Endothelial cell of umbilical vein (primary cell): Measurements from ENCODE around the gene CD300LB. TPM values are rescaled to one million over a fixed set of nuclear protein-coding genes. Genes with fewer than 3 reads are reported as not detected.

Experiments
- BruUV-seq: library from RNA; stranded (reverse); fragments of 400-500 nt; replicated peaks from 2 replicates; lab custom pipeline; 2021; lab: Mats Ljungman, UMichigan
- CTCF ChIA-PET: fragments of 300-600, 350-600 bp; sonication (Branson Sonifier 250); formaldehyde crosslinking; loops from one replicate; lab custom pipeline; 2021; ENCODE audit warnings: antibody characterized with exemption, inconsistent platforms; lab: Charles Lee
- POLR2A ChIA-PET: fragments of 300-600, 350-600 bp; sonication (Branson Sonifier 250); formaldehyde crosslinking; loops from one replicate; lab custom pipeline; 2021; ENCODE audit warnings: antibody characterized with exemption, inconsistent platforms; lab: Charles Lee
- DNase-seq: peaks from one replicate; pipeline ENCODE4 v3.0.0-alpha.2; 2011; ENCODE audit warnings: low read depth, low spot score
- FAIRE-seq: peaks from 2 replicates; lab custom pipeline; 2011; peaks lifted over from hg19 to GRCh38; lab: Jason Lieb, UNC
- H2AFZ ChIP-seq: 2 replicates; pipeline ENCODE4 v1.6.0; 2012; ENCODE audit warnings: low read depth, low read length, control low read depth, inconsistent platforms
- H3K27ac ChIP-seq: 2 replicates; pipeline ENCODE4 v1.5.1; 2011; ENCODE audit warnings: low read depth, mild to moderate bottlenecking, control low read depth, low read length, moderate library complexity; ENCODE audit not compliant: insufficient read depth
- H3K27me3 ChIP-seq, 2 experiments: 2 replicates each; pipeline versions ENCODE4 v1.6.0 to v1.6.1; 2011; ENCODE audit warnings: low read length in 2 of 2, mixed read lengths in 1 of 2; ENCODE audit not compliant: control insufficient read depth in 2 of 2, insufficient read depth in 2 of 2
- H3K36me3 ChIP-seq, 2 experiments: 2 replicates in 1 of 2; 3 replicates in 1 of 2; pipeline ENCODE4 v1.5.1; 2011; ENCODE audit warnings: low read length in 2 of 2, mild to moderate bottlenecking in 1 of 2, moderate library complexity in 1 of 2; ENCODE audit not compliant: control insufficient read depth in 2 of 2, insufficient read depth in 2 of 2; ENCODE audit errors: extremely low read depth in 1 of 2
- H3K4me1 ChIP-seq: 3 replicates; pipeline ENCODE4 v1.5.1; 2011; ENCODE audit warnings: mild to moderate bottlenecking, low read length; ENCODE audit not compliant: control insufficient read depth, insufficient read depth; ENCODE audit errors: extremely low read depth
- H3K4me2 ChIP-seq: 2 replicates; pipeline ENCODE4 v1.6.1; 2011; ENCODE audit warnings: low read length, control low read depth, mixed read lengths; ENCODE audit not compliant: insufficient read depth
- H3K4me3 ChIP-seq, 3 experiments: fragments of 200-600 bp in 1 of 3; sonication (generic), shearing (Covaris generic) in 1 of 3; replicated peaks in 1 of 3; 2 replicates each; pipeline ENCODE4 v1.5.1; 2011 to 2016; ENCODE audit warnings: control low read depth in 3 of 3, low read length in 3 of 3, mild to moderate bottlenecking in 2 of 3, inconsistent platforms in 1 of 3, low read depth in 1 of 3, moderate library complexity in 1 of 3; ENCODE audit not compliant: insufficient read depth in 1 of 3
- H3K79me2 ChIP-seq: 2 replicates; pipeline ENCODE4 v1.6.0; 2012; ENCODE audit warnings: low read length, inconsistent platforms; ENCODE audit not compliant: control insufficient read depth, insufficient read depth
- H3K9ac ChIP-seq: replicated peaks from 2 replicates; pipeline ENCODE3; 2011; ENCODE audit warnings: low read length, control low read depth; ENCODE audit not compliant: insufficient read depth; ENCODE audit errors: extremely low read depth
- H3K9me1 ChIP-seq: replicated peaks from 3 replicates; pipeline ENCODE4 v1.6.0; 2011; ENCODE audit warnings: mild to moderate bottlenecking, low read length; ENCODE audit not compliant: control insufficient read depth, insufficient read depth; ENCODE audit errors: extremely low read depth
- H3K9me3 ChIP-seq: replicated peaks from 2 replicates; pipeline ENCODE4 v1.5.1; 2012; ENCODE audit warnings: low read length, inconsistent platforms; ENCODE audit not compliant: control insufficient read depth, insufficient read depth
- H4K20me1 ChIP-seq: replicated peaks from 2 replicates; pipeline ENCODE3; 2011; ENCODE audit warnings: mild to moderate bottlenecking, low read length; ENCODE audit not compliant: control insufficient read depth, insufficient read depth; ENCODE audit errors: extremely low read depth
- EZH2 ChIP-seq: IDR thresholded peaks from 2 replicates; pipeline ENCODE4 v1.6.1; 2012; ENCODE audit warnings: borderline replicate concordance, low read depth, mild to moderate bottlenecking, moderate library complexity, low read length, inconsistent platforms; ENCODE audit not compliant: severe bottlenecking
- FOS ChIP-seq: IDR thresholded peaks from 2 replicates; pipeline ENCODE4 v1.6.1; 2011; ENCODE audit warnings: mild to moderate bottlenecking, low read length, moderate library complexity, borderline replicate concordance; ENCODE audit not compliant: insufficient read depth
- GATA2 ChIP-seq: IDR thresholded peaks from 2 replicates; pipeline ENCODE4 v1.7.0; 2011; ENCODE audit warnings: low read depth, mild to moderate bottlenecking, moderate library complexity, mixed read lengths, low read length; ENCODE audit not compliant: insufficient read length, insufficient read depth
- JUN ChIP-seq: IDR thresholded peaks from 2 replicates; pipeline ENCODE4 v1.6.1; 2011; ENCODE audit warnings: borderline replicate concordance, low read depth; ENCODE audit not compliant: insufficient read length, insufficient read depth
- MAX ChIP-seq: IDR thresholded peaks from 2 replicates; pipeline ENCODE4 v1.6.1; 2011; ENCODE audit not compliant: insufficient read depth, insufficient read length
- MYC ChIP-seq: IDR thresholded peaks from one replicate; pipeline ENCODE4 v1.6.1; 2011; ENCODE audit warnings: mild to moderate bottlenecking, low read depth, low read length
- POLR2A ChIP-seq: IDR thresholded peaks from 2 replicates; pipeline ENCODE4 v1.6.1; 2012; ENCODE audit warnings: low read depth, mild to moderate bottlenecking, control low read depth, low read length
- POLR2AphosphoS5 ChIP-seq: IDR thresholded peaks from 2 replicates; pipeline ENCODE4 v1.6.1; 2012; ENCODE audit warnings: low read depth, mild to moderate bottlenecking, control low read depth, low read length, moderate library complexity; ENCODE audit not compliant: insufficient read depth
- dilution Hi-C: fragments of 300-500 bp; cut with MboI; formaldehyde crosslinking; loops from one replicate; pipeline ENCODE4 v1.15.0; 2019; ENCODE audit warnings: low sequenced_read_pairs; ENCODE audit not compliant: extremely low pct_ligation_motif_present
- intact Hi-C: fragments of 100-400 bp; cut with micrococcal nuclease; formaldehyde crosslinking; loops from one replicate; pipeline ENCODE4 v1.10.0; 2022
- polyA plus RNA-seq, 4 experiments: library from polyadenylated mRNA; depleted of rRNA in 3 of 4; stranded (reverse) in 3 of 4; unstranded in 1 of 4; fragments of >200 nt; gene quantifications; 2 replicates each; pipeline versions ENCODE4 v1.2.1 to v1.2.3, GENCODE V29; 2011 to 2012; ENCODE audit warnings: missing spikeins in 1 of 4
- total RNA-seq: library from RNA; stranded (reverse); gene quantifications from 2 replicates; pipeline ENCODE4 v1.2.3, GENCODE V29; 2021
- TF ChIP-seq, protein P1 (sequence below), 2 donors: IDR thresholded peaks; 1 replicate in 1 of 2; 2 replicates in 1 of 2; pipeline ENCODE4 v1.5.1; 2011; ENCODE audit warnings: low read length in 2 of 2, mild to moderate bottlenecking in 2 of 2, moderate library complexity in 2 of 2, control low read depth in 1 of 2, inconsistent platforms in 1 of 2, low read depth in 1 of 2; ENCODE audit not compliant: insufficient read depth in 1 of 2; ENCODE audit errors: extremely low read depth in 1 of 2

CD300LB gene
- total and polyA plus RNA-seq, 2 donors (not counting 3 experiments of a cell fraction or from before 2014, with no cell fraction given): not detected

DNA sequence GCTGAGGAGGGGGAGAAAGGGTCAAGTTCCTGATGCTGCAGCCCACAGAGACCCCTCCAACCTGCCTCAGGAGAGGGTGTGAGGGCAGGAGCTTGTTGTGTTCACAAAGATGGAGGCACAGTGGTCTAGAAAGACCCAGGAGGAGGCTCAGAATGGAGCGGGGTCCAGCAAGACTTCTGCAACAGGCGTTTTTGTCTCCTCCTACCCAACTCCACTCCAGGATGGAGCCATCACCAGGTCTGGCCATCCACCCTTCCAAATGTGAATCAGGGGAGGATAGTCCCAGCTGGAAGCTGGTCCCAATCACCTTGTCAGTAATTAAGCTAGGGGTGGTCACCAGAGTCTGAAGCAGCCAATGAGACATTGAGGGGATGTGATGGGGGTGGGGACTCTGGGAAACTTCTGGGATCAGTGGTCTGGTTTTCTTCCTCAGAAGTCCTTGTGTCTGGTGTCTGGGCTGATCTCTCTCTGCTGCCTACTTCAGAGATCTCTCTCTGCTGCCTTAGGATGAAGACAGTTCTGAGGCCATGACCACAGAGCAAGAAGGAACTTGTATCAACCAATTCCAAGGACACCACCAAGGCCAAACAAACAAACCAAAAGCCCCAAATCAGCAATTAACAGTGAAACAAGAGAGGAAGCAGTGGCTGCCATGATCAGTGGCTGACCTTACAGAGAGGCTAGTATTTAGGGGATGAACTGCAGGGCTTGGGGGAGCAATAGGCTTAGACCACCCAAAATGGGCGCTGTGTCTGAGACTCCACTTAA, 14.5 kb downstream of the CD300LB start:
- POLR2A ChIA-PET: no interaction called here
- dilution Hi-C loops (no loop called here), intact Hi-C loops (no loop called here)
- Histone ChIP-seq H2AFZ (no peak overlapping the region), H4K20me1 (no peaks in the 10 kb centered on the region), H3K27ac (no peak overlapping the region), H3K9me3 (no peaks in the 10 kb centered on the region), H3K9ac (no peak overlapping the region), H3K79me2 (no peaks in the 10 kb centered on the region), H3K9me1 (no peaks in the 10 kb centered on the region), H3K4me2 (no peak overlapping the region), H3K36me3 (no peaks in the 10 kb centered on the region), H3K4me3 (no peak overlapping the region), H3K27me3 (no peaks in the 10 kb centered on the region), H3K4me1 (no peaks in the 10 kb centered on the region)
- no peak for TF ChIP-seq GATA2
- no peak for TF ChIP-seq MYC
- TF ChIP-seq MAX: no peak
- TF ChIP-seq FOS: no peak
- TF ChIP-seq POLR2AphosphoS5: no peak
- TF ChIP-seq JUN: no peak
- TF ChIP-seq POLR2A: no peak
- TF ChIP-seq EZH2: no peak
- TF ChIP-seq, protein P1, sequence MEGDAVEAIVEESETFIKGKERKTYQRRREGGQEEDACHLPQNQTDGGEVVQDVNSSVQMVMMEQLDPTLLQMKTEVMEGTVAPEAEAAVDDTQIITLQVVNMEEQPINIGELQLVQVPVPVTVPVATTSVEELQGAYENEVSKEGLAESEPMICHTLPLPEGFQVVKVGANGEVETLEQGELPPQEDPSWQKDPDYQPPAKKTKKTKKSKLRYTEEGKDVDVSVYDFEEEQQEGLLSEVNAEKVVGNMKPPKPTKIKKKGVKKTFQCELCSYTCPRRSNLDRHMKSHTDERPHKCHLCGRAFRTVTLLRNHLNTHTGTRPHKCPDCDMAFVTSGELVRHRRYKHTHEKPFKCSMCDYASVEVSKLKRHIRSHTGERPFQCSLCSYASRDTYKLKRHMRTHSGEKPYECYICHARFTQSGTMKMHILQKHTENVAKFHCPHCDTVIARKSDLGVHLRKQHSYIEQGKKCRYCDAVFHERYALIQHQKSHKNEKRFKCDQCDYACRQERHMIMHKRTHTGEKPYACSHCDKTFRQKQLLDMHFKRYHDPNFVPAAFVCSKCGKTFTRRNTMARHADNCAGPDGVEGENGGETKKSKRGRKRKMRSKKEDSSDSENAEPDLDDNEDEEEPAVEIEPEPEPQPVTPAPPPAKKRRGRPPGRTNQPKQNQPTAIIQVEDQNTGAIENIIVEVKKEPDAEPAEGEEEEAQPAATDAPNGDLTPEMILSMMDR (IDR thresholded peaks at IDR 0.05; ENCODE audit: extremely low read depth in 1 of 2, insufficient read depth in 1 of 2, low read depth in 1 of 2, low read length in 2 of 2): no peak
- BruUV-seq: no TSS peak
- CTCF ChIA-PET: interaction anchor here (1.1 kb wide), 1 partner anchor 138 kb away, joined by 3 read pairs; no protein-coding TSS in a partner anchor
- no peak for DNase-seq
- no peak for FAIRE-seq
